Esophagus squamous epithelium (tissue), 4 donors: ENCODE data around the gene KLF11.

Experiments used
- CTCF ChIP-seq, 6 experiments: fragments of 450-650 bp in 4 of 6; fragments of 200-600 bp in 2 of 6; sonication (generic) in 2 of 6; IDR thresholded peaks; one replicate each; pipeline ENCODE4 v1.5.1; 2016 to 2019; ENCODE audit warnings: antibody characterized with exemption in 6 of 6, mild to moderate bottlenecking in 4 of 6, moderate library complexity in 4 of 6
- POLR2A ChIP-seq, 4 donors: fragments of 450-650 bp; IDR thresholded peaks; one replicate each; pipeline ENCODE4 v1.6.1; 2017; ENCODE audit warnings: antibody characterized with exemption in 4 of 4, mild to moderate bottlenecking in 4 of 4, moderate library complexity in 3 of 4

- TF ChIP-seq CTCF (IDR thresholded peaks at IDR 0.05): no peak
- no peak for TF ChIP-seq POLR2A (IDR thresholded peaks at IDR 0.05)
Measured at GRCh38 chr2:10047616-10048500, 4.5 kb downstream of the KLF11 start.
